Breast epithelium (tissue), 4 donors: ENCODE measurements around the gene IL1F10. TPM values are rescaled to one million over a fixed set of nuclear protein-coding genes. Genes with fewer than 3 reads are reported as not detected.

ENCODE experiments used
- DNase-seq, 2 donors: peaks; one replicate each; pipeline ENCODE4 v3.0.0-alpha.2; 2019; ENCODE audit warnings: low spot score in 2 of 2
- H3K27ac ChIP-seq, 2 donors: fragments of 200-600 bp; sonication (generic) in 1 of 2; one replicate each; pipeline ENCODE4 v1.5.1; 2016 to 2019; ENCODE audit warnings: mild to moderate bottlenecking in 1 of 2
- H3K27me3 ChIP-seq, 2 donors: fragments of 200-600 bp; sonication (generic) in 1 of 2; one replicate each; pipeline versions ENCODE4 v1.5.1 to v1.6.0; 2017 to 2019; ENCODE audit warnings: control low read depth in 1 of 2, mild to moderate bottlenecking in 1 of 2
- H3K36me3 ChIP-seq: fragments of 200-600 bp; one replicate; pipeline ENCODE4 v1.5.1; 2019
- H3K4me1 ChIP-seq, 2 donors: fragments of 200-600 bp; sonication (generic); one replicate each; pipeline ENCODE4 v1.5.1; 2016 to 2019; ENCODE audit warnings: control low read depth in 1 of 2
- H3K4me3 ChIP-seq, 3 donors: fragments of 200-600 bp; sonication (generic); 1 replicate in 2 of 3; 2 replicates in 1 of 3; pipeline ENCODE4 v1.5.1; 2016 to 2019; ENCODE audit warnings: mild to moderate bottlenecking in 3 of 3, moderate library complexity in 2 of 3
- H3K9me3 ChIP-seq, 2 donors: fragments of 200-600 bp; sonication (generic) in 1 of 2; one replicate each; pipeline ENCODE4 v1.5.1; 2016 to 2019; ENCODE audit warnings: control low read depth in 1 of 2
- CTCF ChIP-seq, 3 donors: fragments of 450-650 bp; IDR thresholded peaks; one replicate each; pipeline ENCODE4 v1.5.1; 2016 to 2017; ENCODE audit warnings: antibody characterized with exemption in 3 of 3, mild to moderate bottlenecking in 3 of 3, moderate library complexity in 3 of 3
- POLR2A ChIP-seq: fragments of 450-650 bp; IDR thresholded peaks from one replicate; pipeline ENCODE4 v1.6.1; 2016; ENCODE audit warnings: antibody characterized with exemption, mild to moderate bottlenecking, moderate library complexity
- POLR2AphosphoS5 ChIP-seq, 3 donors: sonication (generic); formaldehyde crosslinking; IDR thresholded peaks; one replicate each; pipeline ENCODE4 v1.6.1; 2017; ENCODE audit warnings: antibody characterized with exemption in 3 of 3
- intact Hi-C: fragments of 100-400 bp; cut with DNase I; formaldehyde crosslinking; loops from one replicate; pipeline ENCODE4 v1.15.1; 2023; ENCODE audit warnings: low total_unique reads
- total RNA-seq, 3 donors: library from RNA; depleted of rRNA; stranded (reverse); fragments of >200 nt; gene quantifications; one replicate each; pipeline ENCODE4 v1.1.0, GENCODE V29; 2016

IL1F10 gene
- total RNA-seq, 3 donors from 2014 or later = not detected

- H3K36me3 ChIP-seq = no peaks in the 10 kb centered on the region
- no peak for TF ChIP-seq POLR2AphosphoS5 (IDR thresholded peaks at IDR 0.05)
- no peak for TF ChIP-seq POLR2A
- TF ChIP-seq CTCF (IDR thresholded peaks at IDR 0.05) = no peak
- intact Hi-C loops = no loop called here
- no peak for DNase-seq
- no peaks in the 10 kb centered on the region for H3K9me3 ChIP-seq
- H3K4me3 ChIP-seq = no peak overlapping the region
- no peaks in the 10 kb centered on the region for H3K27me3 ChIP-seq
- no peaks in the 10 kb centered on the region for H3K4me1 ChIP-seq
- no peak overlapping the region for H3K27ac ChIP-seq
These were observed 7.3 kb downstream of the IL1F10 start for GRCh38 chr2:113075030-113075429.

GRCh38 chr2:113075600-113075999, 7.8 kb downstream of the IL1F10 start:
- no peaks in the 10 kb centered on the region for H3K27me3 ChIP-seq
- H3K9me3 ChIP-seq = no peaks in the 10 kb centered on the region
- intact Hi-C loops = no loop called here
- H3K4me1 ChIP-seq = no peaks in the 10 kb centered on the region
- no peak for TF ChIP-seq POLR2A
- no peak overlapping the region for H3K4me3 ChIP-seq
- H3K27ac ChIP-seq = no peak overlapping the region
- no peak for DNase-seq
- H3K36me3 ChIP-seq = no peaks in the 10 kb centered on the region

GRCh38 chr2:113076954-113077669, 9.3 kb downstream of the IL1F10 start:
- no peaks in the 10 kb centered on the region for H3K36me3 ChIP-seq
- no peak overlapping the region for H3K27ac ChIP-seq
- no peaks in the 10 kb centered on the region for H3K27me3 ChIP-seq
- H3K9me3 ChIP-seq = no peaks in the 10 kb centered on the region
- no peak for DNase-seq
- H3K4me1 ChIP-seq = no peaks in the 10 kb centered on the region
- no peak overlapping the region for H3K4me3 ChIP-seq
- TF ChIP-seq CTCF (IDR thresholded peaks at IDR 0.05) = no peak
- TF ChIP-seq POLR2A = no peak
- no peak for TF ChIP-seq POLR2AphosphoS5 (IDR thresholded peaks at IDR 0.05)
- intact Hi-C loops = no loop called here

GRCh38 chr2:113077921-113078320, 10.2 kb downstream of the IL1F10 start:
- intact Hi-C loops = no loop called here
- DNase-seq = no peak
- no peak overlapping the region for H3K4me3 ChIP-seq
- H3K4me1 ChIP-seq = no peaks in the 10 kb centered on the region
- H3K27ac ChIP-seq = peak overlapping the region; percentile 25 to 29
- H3K36me3 ChIP-seq = no peaks in the 10 kb centered on the region
- H3K9me3 ChIP-seq = no peaks in the 10 kb centered on the region
- TF ChIP-seq POLR2AphosphoS5 (IDR thresholded peaks at IDR 0.05) (no peak), CTCF (IDR thresholded peaks at IDR 0.05) (no peak), POLR2A (no peak)
- H3K27me3 ChIP-seq = no peaks in the 10 kb centered on the region

- intact Hi-C loops = no loop called here
- no peak for DNase-seq
These were observed 10.6 kb downstream of the IL1F10 start for GRCh38 chr2:113078350-113078839.

More at GRCh38 chr2:113078350-113078839, 10.6 kb downstream of the IL1F10 start:
- H3K4me3 ChIP-seq = no peak overlapping the region
- H3K27me3 ChIP-seq = peaks cover 0 to 2% of the 10 kb centered on the region in 2 donors
- H3K27ac ChIP-seq = peak overlapping the region; percentile 25 to 44
- H3K36me3 ChIP-seq = no peaks in the 10 kb centered on the region
- TF ChIP-seq POLR2A (no peak), POLR2AphosphoS5 (IDR thresholded peaks at IDR 0.05) (no peak), CTCF (IDR thresholded peaks at IDR 0.05) (no peak)
- H3K4me1 ChIP-seq = no peaks in the 10 kb centered on the region
- H3K9me3 ChIP-seq = no peaks in the 10 kb centered on the region
